HG02970 (cell line): Measurements from ENCODE around the gene MAJIN.
"Not testable (repeated sequence)": the region's sequence is repeated elsewhere in the genome, so short reads cannot be mapped to it uniquely, and the experiment has no call there.

Source experiments
- ATAC-seq: cut with Tn5 transposase; IDR thresholded peaks from one replicate; pipeline ENCODE4 v1.9.1; 2021; ENCODE audit warnings: mild to moderate bottlenecking, moderate library complexity, moderate number of reproducible peaks; ENCODE audit not compliant: unreplicated experiment, low FRiP score

MAJIN gene

DNA sequence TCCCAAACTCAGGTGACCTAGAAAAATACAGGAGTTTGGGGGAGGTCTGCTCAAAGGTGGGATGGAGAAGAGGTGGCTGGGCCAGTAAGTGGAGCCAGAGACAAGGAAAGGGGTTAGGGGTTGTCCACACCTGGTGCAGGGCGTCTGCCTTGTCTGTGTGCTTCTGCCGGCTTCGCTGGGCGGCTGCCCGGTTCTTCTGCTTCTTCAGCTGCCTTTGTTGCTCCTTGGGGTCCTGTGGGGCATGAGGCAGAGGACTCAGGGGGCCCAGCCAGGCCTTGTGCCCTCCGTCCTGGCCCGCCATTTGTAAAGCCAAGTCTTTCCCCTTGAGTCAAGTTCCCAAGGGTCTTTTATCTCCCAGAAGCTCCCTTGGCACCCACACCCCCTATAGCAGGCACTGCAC is 22.4 kb upstream of the MAJIN start:
- ATAC-seq = no peak

GRCh38 chr11:64990222-64990923 is 18.5 kb upstream of the MAJIN start:
- ATAC-seq = no peak

- ATAC-seq = no peak
Measured at GRCh38 chr11:64989416-64989815, 17.5 kb upstream of the MAJIN start.

DNA sequence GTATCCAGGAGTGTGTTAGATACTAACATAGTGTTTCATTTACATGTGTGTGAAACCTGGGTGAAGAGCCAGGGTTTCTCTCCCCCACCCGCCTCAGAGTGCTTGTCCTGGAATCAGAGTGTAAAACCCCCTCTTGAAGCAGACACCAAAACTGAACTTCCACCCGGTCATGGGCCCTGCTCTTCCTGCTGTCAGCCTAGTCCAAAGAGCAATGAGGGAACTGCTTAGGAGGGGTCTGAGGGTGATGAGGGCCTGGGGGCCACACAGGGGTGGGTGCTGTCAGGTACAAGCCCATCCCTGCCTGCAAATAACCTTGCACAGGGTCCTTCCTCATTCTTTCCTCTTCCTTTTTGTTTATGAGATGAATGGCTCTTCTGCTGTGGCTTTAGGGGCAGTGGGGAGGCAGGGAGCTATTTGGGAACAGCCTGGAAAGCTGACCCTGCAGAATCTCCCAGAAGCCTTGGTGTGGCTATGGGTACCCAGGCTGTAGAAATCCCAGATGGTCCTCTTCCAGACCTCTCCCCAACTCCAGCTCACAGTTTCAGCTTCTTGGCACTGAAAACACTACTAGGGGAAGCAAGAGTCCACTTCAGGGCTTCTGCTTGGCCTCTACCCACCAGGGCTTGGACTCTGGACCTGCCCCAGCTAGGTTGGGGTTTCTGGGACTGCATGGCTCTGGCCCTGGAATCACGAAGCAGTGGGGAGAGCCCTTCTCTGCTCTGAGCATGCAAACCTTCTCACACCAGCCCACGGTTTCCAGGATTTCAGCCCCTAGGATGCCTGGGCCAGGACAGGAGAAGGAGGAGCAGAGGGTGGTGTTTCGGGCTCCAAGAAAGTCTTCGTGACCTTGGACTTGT is 16.3 kb upstream of the MAJIN start:
- ATAC-seq = no peak

DNA sequence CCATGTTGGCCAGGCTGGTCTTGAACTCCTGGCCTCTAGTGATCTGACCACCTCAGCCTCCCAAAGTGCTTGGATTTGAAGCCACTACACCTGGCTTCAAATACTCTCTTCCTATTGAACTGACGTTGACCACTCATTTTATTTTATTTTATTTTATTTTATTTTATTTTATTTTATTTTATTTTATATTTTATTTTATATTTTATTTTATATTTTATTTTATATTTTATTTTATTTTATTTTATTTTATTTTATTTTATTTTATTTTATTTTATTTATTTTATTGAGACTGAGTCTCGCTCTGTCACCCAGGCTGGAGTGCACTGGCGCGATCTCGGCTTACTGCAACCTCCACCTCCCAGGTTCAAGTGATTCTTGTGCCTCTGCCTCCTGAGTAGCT is 11.4 kb upstream of the MAJIN start:
- not testable (repeated sequence) for ATAC-seq

- ATAC-seq = no peak
Measured at GRCh38 chr11:64976651-64977050, 4.7 kb upstream of the MAJIN start.

DNA sequence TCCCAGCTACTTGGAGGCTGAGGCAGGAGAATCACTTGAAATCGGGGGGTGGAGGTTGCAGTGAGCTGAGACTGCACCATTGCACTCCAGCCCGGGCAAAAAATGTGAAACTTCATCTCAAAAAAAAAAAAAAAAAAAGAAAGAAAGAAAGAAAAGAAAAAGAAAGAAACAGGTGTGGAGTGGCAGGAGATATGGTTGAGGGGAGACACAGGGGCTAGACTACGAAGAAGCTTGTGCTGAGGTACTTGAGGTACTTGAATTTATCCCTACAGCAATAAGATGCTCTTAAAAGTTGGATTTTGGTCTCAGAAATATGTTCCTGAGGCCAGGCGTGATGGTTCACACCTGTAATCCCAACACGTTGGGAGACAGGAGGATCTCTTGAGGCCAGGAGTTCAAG is 2.2 kb upstream of the MAJIN start:
- ATAC-seq = no peak

DNA sequence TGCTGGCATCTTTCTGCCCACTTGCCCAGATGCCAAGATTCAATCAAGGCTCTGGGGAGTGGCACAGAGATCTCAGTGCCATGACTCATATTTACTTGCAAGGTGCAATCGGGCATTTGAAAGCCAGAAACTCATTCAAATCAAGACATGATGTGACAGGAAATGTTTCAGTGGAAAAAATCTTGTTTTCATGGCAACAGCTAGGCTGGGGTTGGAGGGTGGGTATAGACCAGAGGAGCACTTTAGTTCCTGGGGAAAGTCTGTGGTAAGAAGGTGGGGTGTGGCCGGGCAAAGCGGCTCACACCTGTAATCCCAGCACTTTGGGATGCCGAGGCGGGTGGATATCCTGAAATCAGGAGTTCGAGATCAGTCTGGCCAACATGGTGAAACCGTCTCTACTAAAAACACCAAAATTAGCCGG is 1.2 kb downstream of the MAJIN start:
- no peak for ATAC-seq

DNA sequence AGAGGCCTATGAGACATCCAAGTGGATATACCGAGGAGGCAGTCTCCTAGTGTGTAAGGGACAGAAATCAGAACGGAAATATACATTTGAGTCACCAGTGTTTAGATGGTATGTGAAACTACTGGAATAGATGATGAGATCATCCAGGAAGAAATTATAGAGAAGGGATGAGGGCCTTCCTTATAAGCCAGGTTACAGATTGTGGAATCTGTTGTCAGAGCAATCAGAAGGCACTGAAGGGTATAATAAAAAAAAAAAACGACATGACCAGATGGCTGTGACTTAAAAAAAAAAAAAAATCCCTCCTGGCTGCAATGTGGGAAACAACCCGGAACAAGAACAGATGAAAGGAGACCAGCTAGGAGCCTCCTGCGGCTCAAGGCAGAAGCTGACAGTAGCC is 2.7 kb downstream of the MAJIN start:
- ATAC-seq = no peak

DNA sequence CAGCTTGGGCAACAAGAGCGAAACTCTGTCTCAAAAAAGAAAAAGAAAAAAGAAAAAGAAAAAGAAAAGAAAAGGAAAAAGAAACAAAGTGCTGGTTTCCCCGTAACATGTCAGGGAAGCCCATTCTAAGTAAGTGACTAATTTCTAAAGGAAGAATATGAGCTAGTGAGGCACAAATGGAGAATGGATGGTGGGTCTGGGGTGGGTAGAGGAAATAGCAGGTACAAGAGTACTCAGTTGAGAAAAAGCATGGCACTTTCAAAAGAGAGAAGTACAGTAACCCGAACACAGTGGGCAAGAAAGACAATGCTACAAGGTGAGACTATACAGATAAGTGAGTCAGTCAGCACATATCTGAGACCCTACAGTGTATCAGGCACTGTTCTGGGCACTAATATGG is 4.5 kb downstream of the MAJIN start:
- no peak for ATAC-seq

DNA sequence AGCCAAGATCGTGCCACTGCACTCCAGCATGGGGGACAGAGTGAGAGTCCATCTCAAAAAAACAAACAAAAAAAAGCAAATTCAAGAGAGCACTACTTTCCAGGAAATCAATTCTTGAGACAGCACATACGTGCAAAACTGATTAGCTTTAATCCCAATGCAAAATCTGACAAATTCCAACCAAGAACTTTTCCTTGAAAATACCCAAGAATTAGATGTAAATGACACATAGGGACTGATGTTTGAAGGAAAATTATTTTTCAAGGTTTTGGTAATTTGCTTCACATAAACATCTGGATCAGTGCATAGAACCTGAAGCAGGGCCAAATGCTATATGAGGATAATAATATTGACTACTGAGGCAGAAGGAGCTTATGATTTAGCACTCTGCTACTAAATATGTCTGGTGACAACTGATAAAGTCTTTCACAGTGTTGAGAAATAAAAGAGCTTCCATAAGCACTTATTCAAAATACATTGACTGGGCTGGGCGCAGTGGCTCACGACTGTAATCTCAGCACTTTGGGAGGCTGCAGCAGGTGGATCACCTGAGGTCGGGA is 8.8 kb downstream of the MAJIN start:
- ATAC-seq = no peak

DNA sequence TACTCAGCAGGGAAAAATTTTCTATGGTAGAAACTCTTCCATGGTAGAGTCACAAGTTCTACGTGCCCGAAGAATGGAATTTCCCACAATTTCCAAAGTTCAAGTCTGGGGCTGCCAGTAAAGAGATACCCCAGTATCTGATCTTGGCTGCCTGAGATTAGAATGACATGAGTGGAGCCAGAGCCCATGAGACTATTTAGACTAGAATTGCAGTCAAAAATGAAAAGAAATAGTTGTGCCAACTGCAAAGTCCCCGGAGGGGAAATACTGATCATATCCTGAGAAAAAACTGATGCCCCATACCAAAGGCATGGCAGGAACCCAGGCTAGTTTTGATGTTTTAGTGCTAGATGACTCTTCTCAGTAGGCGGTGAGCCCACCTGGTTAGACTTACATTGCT is 11.2 kb downstream of the MAJIN start:
- ATAC-seq = no peak

DNA sequence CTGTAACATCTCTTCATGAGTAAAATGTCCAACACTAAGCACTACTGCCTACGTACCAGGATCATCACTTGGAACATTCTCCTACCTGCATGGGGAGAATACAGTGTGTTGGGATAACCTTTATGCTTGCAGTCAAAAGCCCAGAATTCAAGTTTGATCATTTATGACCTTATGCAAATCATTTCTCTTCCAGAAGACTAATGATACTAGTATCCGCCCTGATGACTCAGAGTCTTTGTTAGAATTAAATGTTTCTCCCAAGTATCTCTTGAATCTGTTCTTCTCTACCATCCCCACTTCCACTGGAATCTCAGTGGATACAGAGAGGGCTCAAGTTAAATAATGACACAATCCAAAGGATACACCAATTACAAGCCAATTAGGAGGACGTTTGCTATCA is 12.4 kb downstream of the MAJIN start:
- no peak for ATAC-seq

- no peak for ATAC-seq
Measured at GRCh38 chr11:64954201-64954600, 17.7 kb downstream of the MAJIN start.

GRCh38 chr11:64951529-64951928 is 20.4 kb downstream of the MAJIN start:
- ATAC-seq = no peak

GRCh38 chr11:64947208-64947814 is 24.6 kb downstream of the MAJIN start:
- no peak for ATAC-seq

GRCh38 chr11:64936539-64936938 is 35.4 kb downstream of the MAJIN start:
- ATAC-seq = no peak

DNA sequence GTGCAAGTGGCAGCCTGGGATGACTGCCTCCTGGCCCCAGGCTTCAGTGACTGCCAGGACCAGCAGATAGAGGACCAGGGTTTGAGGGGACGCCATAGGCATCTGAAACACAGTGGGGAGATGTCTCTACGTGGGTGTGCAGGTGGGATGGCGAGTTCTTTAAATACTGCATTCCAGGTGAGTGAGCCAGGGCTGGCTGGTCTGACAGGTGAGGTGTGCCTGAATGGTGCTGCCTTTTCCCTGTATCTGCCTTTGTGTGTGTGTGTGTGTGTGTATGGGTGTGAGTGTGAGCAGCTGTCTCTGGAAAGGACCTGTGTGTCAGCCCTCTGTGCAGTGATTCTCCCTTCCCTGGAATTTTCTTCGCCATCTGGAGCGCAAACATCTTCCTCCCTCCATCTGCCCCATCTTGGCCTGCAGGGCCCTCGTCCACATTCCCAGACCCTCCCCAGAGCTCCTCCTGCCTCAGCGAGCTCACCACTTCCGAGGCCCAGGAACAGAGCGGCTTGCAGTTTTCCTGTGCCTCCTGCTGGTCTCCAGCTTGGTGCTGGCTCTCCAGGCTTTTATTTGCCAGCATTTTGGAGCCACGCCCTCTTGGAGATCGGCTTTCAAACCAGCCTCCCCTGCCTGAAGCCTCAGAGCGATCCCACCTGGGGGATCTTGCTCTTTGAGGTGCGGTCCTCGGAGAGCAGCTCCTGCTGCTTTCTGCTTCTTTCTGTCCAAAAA is 36.4 kb downstream of the MAJIN start, which contains the start of gene GPHA2:
Gene GPHA2 (minus strand): TSS at position 535 of the 723 bp plus-strand sequence. CDS start 433 bp downstream, at position 102.
- no peak for ATAC-seq

GRCh38 chr11:64934682-64935358 is 37.1 kb downstream of the MAJIN start:
- no peak for ATAC-seq
